Fibroblast of mammary gland (primary cell): Measurements from ENCODE around the gene TMED4.

Experiments used
- DNase-seq: peaks from one replicate; pipeline ENCODE4 v3.0.0-alpha.2; 2010; ENCODE audit warnings: low read depth
- H3K4me3 ChIP-seq: 2 replicates; pipeline ENCODE4 v1.5.1; 2011; ENCODE audit warnings: low read depth, mild to moderate bottlenecking, low read length, moderate library complexity; ENCODE audit not compliant: control insufficient read depth
- TF ChIP-seq, protein P1 (sequence below): conservative IDR thresholded peaks from 2 replicates; pipeline ENCODE4 v1.5.1; 2011; ENCODE audit warnings: low read depth, low read length, inconsistent platforms; ENCODE audit not compliant: control insufficient read depth, insufficient read depth

The TMED4 gene

DNA sequence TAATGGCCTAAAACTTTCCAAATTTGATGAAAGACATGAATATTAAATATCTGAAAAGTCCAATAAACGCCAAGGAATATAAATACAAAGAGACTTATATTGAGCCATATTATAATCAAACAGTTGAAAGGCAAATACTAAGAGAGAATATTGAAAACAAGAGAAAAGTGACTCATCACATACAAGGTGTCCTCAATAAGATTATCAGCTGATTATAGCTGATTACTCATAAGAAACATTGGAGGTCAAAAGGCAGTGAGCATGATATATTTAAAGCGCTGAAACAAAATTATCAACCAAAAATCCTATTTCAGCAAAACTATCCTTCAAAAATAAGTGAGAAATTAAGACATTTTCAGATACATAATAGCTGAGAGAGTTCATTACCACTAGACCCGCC lies 33.1 kb downstream of the TMED4 start:
- peak; percentile 7 for DNase-seq
- TF ChIP-seq, protein P1, sequence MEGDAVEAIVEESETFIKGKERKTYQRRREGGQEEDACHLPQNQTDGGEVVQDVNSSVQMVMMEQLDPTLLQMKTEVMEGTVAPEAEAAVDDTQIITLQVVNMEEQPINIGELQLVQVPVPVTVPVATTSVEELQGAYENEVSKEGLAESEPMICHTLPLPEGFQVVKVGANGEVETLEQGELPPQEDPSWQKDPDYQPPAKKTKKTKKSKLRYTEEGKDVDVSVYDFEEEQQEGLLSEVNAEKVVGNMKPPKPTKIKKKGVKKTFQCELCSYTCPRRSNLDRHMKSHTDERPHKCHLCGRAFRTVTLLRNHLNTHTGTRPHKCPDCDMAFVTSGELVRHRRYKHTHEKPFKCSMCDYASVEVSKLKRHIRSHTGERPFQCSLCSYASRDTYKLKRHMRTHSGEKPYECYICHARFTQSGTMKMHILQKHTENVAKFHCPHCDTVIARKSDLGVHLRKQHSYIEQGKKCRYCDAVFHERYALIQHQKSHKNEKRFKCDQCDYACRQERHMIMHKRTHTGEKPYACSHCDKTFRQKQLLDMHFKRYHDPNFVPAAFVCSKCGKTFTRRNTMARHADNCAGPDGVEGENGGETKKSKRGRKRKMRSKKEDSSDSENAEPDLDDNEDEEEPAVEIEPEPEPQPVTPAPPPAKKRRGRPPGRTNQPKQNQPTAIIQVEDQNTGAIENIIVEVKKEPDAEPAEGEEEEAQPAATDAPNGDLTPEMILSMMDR, result no peak
- H3K4me3 ChIP-seq, result no peak overlapping the region

DNA sequence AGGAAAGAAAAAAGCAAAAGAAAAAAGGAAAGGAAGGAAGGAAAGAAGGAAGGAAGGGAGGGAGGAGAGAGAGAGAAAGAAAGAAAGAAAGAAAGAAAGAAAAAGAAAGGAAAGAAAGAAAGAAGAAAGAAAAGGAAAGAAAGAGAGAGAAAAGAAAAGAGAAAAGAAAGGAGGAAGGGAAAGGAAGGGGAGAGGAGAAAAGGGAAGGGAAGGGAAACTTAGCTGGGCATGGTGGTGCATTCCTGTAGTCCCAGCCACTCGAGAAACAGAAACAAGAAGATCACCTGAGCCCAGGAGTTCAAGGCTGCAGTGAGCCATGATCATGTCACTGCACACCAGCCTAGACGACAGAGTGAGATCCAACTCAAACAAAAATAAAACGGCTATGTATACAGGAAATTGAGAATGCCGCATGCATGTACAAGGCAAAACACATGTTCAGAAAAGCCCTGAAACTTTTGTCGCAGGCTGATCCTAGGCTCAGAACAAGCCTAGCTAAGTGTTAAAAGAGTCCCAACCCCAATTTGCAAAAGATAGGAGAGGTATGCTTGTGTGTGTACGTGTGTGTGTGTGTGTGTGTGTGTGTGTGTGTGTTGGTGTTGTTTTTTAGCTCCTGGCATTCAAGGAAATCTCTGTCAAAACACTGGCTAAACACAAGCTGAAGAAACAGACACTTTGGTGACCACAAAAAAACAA lies 34.3 kb downstream of the TMED4 start:
- DNase-seq, result no peak
- no peak overlapping the region for H3K4me3 ChIP-seq
- TF ChIP-seq, protein P1, result no peak

DNA sequence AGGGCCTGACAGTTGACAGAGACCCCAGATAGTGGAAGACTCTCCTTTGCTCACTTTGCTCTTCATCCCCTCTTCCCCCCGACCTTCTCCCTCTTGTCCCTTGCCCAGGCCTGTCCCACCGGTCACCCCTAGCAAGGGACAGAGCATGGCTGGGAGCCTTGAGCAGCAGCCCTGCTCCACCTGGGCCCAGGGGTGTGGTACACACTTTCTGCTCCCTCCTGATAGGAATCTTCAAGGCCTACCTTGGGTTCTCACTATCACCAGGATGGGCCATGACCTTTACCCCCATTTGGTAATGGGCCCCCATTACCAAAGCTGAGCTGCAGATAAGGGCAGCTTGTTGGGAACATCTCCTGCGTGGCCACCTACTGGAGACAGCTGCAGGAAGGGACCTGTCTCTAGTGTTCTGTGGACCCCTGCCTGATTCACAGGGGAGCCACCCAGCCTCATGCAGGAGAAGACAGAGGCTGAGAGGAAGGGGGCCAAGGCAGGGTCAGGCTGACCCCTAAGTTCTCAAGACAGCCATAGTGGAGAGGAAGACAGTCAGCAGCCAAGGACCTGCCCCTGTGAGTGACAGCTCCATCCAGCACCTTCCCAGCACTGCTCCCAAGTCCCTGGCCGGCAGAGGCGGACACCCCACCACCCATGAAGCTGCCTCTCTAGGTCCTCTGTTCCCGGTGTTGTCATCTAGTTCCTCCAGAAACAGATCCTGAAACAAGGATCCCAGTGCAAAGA lies 40.0 kb downstream of the TMED4 start:
- TF ChIP-seq, protein P1, result no peak

DNA sequence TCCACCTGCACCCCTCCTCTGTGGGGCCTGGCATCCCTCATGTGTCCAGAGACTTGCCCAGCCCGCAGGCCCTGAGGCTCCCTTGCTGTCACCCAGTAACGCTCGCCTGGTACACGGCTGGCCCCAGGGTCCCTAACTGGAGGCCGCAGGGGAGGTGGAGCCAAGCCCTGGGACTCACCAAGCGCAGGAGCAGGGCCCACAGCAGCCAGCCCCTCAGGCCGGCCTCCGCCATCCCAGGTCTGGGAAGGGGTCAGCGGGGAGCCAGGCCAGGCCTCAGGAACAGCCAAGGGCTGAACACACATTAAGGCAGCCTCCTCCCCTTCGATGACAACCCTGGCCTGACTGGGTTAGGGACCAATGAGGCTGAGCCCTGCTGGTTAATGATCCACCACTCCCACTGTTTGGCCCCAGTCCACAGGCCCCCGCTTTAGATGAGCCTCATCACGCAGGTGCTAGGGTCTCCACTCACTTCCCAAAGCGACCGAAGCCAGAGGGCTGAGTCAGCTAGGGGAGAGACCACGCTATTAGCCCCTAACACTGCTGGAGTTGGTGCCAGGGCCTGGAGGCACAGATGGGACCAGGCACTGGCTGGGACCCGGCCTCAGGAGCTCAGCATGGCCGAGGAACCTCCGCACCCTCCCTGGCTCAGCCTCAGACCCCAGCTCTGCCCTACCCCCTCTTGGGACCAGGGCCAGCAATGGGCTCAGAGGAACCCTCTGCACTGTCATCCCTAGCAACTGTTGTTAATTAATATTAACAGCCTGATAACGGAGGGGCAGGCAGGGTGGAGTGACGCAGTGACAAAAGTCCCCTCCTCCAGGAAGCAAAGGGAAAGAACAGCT lies 40.8 kb downstream of the TMED4 start, which contains the start of gene NPC1L1:
Gene NPC1L1 (minus strand): TSS at position 303 of the 842 bp plus-strand sequence. CDS start 71 bp downstream, at position 232.
- TF ChIP-seq, protein P1, result no peak
- DNase-seq, result no peak
- H3K4me3 ChIP-seq, result no peak within 1 kb of the TSS

More for the DNA sequence above, 40.0 kb downstream of the TMED4 start:
- no peak for DNase-seq
- no peak overlapping the region for H3K4me3 ChIP-seq

DNA sequence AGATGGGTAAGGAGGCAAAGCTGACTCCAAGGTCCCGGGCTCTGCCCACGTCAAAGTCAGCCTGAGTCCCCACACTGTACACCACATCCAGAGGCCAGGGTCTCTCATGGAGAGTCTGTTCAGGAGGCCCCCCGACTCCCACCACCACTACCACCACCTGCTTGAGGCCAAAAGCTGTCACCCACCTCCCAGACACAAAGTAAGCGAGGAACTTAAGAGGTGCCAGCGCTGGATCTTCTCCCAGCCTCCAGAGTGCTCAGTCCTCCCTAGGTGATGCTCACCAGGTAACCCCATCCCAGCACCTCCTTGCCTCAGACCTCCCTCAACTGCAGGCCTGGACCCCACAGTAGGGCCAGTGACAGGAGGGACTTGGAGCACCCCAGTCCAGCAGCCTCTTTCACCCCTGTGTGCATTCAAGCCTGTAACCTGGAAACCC lies 41.4 kb downstream of the TMED4 start:
- DNase-seq, result no peak
- TF ChIP-seq, protein P1, result no peak
- H3K4me3 ChIP-seq, result no peak overlapping the region
